Hematopoietic multipotent progenitor cell treated with erythropoietin and hydrocortisone succinate and interleukin-3 and kit ligand, for 17 days (in vitro differentiated cells): ENCODE measurements around the gene MRI1.
A peak's percentile ranks its signal among the peaks of the same experiment; 100 is the strongest.
"Not testable (repeated sequence)": the region's sequence is repeated elsewhere in the genome, so short reads cannot be mapped to it uniquely, and the experiment has no call there.

Experiments used
- DNase-seq: peaks from one replicate; pipeline ENCODE4 v3.0.0-alpha.2; 2015; ENCODE audit warnings: low spot score

Gene MRI1

GRCh38 chr19:13764101-13764807 is at the start of gene MRI1:
Gene MRI1, plus strand, starts transcription at chr19:13764522. Its CDS starts 67 bp downstream, at chr19:13764589.
- no peak for DNase-seq

- DNase-seq: peak; percentile 14
These were observed 47.1 kb upstream of the MRI1 start for GRCh38 chr19:13717194-13717643.

DNA sequence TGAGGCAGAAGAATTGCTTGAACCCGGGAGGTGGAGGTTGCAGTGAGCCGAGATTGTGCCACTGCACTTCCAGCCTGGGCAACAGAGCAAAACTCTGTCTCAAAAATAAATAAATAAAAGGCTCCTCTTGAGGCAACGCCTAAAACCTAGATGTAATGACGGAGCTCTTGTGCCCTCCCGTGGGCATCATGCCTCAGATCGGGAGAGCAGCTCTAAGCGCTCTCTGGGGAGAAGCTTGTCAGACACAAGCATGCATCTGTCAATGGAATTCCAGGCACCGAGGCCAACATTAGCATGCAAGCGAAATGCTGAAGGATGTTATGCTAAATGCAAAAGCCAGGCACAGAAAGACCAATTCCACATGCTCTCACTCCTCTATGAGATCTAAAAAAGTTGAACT is 45.6 kb upstream of the MRI1 start:
- DNase-seq: no peak

- DNase-seq: no peak
These were observed 42.2 kb upstream of the MRI1 start for GRCh38 chr19:13722146-13722545.

DNA sequence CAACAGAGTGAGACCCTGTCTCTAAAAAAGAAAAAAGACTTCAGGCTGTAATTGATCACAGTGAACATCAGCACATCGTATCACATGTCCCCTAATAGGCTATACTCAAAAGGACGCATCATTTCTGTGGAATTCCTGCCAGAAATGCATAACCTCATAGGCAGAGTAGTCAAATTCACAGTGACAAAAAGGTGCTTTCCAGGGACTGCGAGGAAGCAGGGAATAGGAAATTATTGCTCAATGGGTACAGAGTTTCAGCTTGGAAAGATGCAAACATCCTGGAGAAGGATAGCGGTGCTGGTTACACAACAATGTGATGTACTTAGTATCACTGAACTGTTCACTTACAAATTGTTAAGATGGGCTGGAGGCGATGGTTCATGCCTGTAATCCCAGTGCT is 41.1 kb upstream of the MRI1 start:
- DNase-seq: no peak

GRCh38 chr19:13726323-13726722 is 38.0 kb upstream of the MRI1 start:
- no peak for DNase-seq

- no peak for DNase-seq
These were observed 36.5 kb upstream of the MRI1 start for GRCh38 chr19:13727798-13728197.

GRCh38 chr19:13729859-13730258 is 34.5 kb upstream of the MRI1 start:
- DNase-seq: peak; percentile 40

- peak; percentile 94 for DNase-seq
These were observed 33.0 kb upstream of the MRI1 start for GRCh38 chr19:13731147-13731964.

DNA sequence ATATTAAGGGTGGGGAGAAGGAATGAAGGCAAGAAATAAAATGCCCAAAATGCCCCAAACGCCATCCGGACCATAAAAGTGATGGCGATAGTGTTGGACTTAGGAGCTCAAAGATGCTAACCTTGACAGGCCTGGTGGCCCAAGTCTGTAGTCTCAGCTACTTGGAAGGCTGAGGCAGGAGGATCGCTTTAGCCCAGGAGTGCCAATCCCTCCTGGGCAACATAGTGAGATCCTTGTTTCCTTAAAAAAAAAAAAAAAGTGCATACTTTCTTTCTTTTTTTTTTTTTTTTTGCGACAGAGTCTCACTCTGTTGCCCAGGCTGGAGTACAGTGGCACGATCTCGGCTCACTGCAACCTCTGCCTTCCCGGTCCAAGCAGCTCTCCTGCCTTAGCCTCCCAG is 32.0 kb upstream of the MRI1 start:
- no peak for DNase-seq

- no peak for DNase-seq
These were observed 29.6 kb upstream of the MRI1 start for GRCh38 chr19:13734751-13735150.

GRCh38 chr19:13738073-13738472 is 26.2 kb upstream of the MRI1 start:
- DNase-seq: no peak

- DNase-seq: no peak
These were observed 22.4 kb upstream of the MRI1 start for GRCh38 chr19:13741893-13742292.

GRCh38 chr19:13742756-13743155 is 21.6 kb upstream of the MRI1 start:
- DNase-seq: no peak

DNA sequence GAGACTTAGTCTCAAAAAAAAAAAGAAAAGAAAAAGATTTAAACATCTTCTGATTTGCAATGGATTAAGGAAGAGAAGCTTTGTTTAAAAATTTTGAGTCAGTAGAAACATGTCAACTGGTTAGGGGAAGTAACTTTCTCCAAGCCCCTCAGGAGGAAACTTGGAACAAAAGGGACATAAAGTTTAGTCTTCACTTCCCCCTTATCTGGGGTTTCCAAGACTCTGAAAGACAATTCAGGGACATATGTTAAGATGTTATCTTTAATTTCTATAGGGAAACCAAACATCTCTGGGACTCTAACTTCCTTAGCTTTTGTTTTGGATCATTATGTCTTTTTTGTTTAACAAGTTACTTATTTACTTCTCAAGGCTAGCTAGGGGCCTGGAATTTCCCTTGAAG is 20.1 kb upstream of the MRI1 start:
- no peak for DNase-seq

DNA sequence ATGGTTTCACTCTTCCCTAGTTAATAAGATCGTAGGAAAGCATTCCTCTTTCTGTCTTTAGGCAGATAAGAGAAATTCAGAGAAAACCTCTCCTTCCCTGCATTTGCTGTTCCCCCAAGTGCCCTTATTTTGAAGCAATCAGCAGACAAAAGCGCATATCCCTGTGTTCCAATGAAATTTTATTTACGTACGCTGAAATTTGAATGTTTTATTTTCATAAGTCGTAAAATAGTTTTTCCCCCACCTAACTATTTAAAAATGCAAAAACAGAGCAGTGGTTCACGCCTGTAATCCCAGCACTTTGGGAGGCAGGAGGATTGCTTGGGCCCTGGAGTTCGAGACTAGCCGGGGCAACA is 17.2 kb upstream of the MRI1 start:
- DNase-seq: no peak

DNA sequence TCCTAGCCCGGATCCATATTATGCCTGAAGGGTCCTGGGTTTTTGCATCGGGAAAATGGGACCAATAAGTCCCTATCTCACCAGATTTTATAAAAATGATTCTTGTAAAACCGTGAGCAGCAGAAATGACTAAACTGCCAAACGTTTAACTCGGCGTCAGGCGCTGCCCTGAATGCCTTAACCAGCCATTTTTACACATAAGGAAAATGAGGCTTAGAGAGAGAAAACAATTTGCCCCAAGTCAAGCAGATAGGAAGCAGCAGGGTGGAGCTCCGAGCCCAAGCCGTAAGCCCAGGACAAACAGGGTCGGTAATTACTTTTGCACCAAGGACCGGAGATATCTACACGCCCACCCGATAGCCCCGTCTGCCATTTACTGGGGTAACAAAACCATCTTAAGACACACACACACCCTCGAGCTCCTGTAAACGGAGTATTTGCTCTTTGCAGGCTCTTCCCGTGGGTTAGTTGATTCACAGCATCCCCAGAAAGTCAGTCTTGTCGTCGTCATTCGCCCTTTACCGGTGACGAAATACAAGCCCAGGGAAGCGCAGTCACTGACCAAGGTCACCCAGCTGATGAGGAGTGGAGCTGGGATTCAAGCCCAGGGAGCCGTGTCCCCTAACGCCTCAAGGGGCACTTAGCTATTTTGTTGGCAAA is 16.0 kb upstream of the MRI1 start:
- DNase-seq: peak; percentile 36

DNA sequence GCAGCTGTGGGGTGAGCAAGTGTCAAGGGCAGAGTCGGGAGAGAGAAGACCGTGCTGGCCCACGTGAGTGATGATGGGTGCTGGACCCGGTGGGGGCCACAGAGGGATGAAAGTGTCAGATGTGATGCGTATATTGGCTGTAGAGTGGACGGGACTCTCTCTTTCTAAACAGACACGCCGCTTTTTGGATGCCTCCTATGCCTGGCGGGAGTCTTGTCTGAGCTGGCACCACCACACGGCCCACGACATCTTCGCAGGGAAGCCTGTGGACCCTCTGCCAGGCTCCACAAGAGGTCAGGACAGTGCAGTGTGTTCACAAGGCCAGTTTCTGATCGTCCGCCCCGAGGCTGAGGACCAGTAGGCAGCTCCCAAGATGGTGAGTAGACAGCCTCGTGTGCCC is 12.9 kb upstream of the MRI1 start:
- no peak for DNase-seq

- not testable (repeated sequence) for DNase-seq
These were observed 10.7 kb upstream of the MRI1 start for GRCh38 chr19:13753622-13754021.

GRCh38 chr19:13756210-13756609 is 8.1 kb upstream of the MRI1 start:
- DNase-seq: no peak

GRCh38 chr19:13757805-13758772 is 6.2 kb upstream of the MRI1 start:
- DNase-seq: no peak

GRCh38 chr19:13758795-13759194 is 5.5 kb upstream of the MRI1 start:
- DNase-seq: no peak
